H1 (cell line): ENCODE measurements around the gene TGFA. TPM values are rescaled to one million over a fixed set of nuclear protein-coding genes. Genes with fewer than 3 reads are reported as not detected.

Experiments
- CTCF ChIA-PET: fragments of 300-600 bp; sonication (Branson Sonifier 250); formaldehyde crosslinking; loops from one replicate; lab custom pipeline; 2021; ENCODE audit not compliant: partially characterized antibody; lab: Charles Lee
- POLR2A ChIA-PET: fragments of 300-600 bp; sonication (Branson Sonifier 250); formaldehyde crosslinking; loops from one replicate; lab custom pipeline; 2021; ENCODE audit warnings: inconsistent platforms; ENCODE audit not compliant: partially characterized antibody; lab: Charles Lee
- DNase-seq, 2 experiments: peaks; one replicate each; pipeline versions ENCODE4 v3.0.0 to v3.0.0-alpha.2; 2010 to 2022; ENCODE audit warnings: low spot score in 2 of 2, low read depth in 1 of 2, mixed read lengths in 1 of 2
- FAIRE-seq: peaks from 2 replicates; lab custom pipeline; 2011; peaks lifted over from hg19 to GRCh38; lab: Jason Lieb, UNC
- H2AFZ ChIP-seq: 2 replicates; pipeline ENCODE4 v1.8.1; 2012; ENCODE audit warnings: low read length, inconsistent platforms
- H2AK5ac ChIP-seq: 2 replicates; pipeline ENCODE4 v1.6.1; 2013; ENCODE audit warnings: low read depth, low read length
- H2BK120ac ChIP-seq: replicated peaks from 2 replicates; pipeline ENCODE3; 2013; ENCODE audit warnings: low read depth, low read length, inconsistent platforms
- H2BK12ac ChIP-seq: 2 replicates; pipeline ENCODE4 v1.6.1; 2013; ENCODE audit warnings: low read depth, low read length
- H2BK15ac ChIP-seq: 2 replicates; pipeline ENCODE4 v1.6.1; 2013; ENCODE audit warnings: low read length
- H2BK20ac ChIP-seq: 2 replicates; pipeline ENCODE4 v1.6.1; 2013; ENCODE audit warnings: low read length
- H2BK5ac ChIP-seq: 2 replicates; pipeline ENCODE4 v1.6.1; 2013; ENCODE audit warnings: low read depth, low read length
- H3K14ac ChIP-seq: 2 replicates; pipeline ENCODE4 v1.6.1; 2013; ENCODE audit warnings: inconsistent platforms; ENCODE audit not compliant: insufficient read length
- H3K18ac ChIP-seq: 2 replicates; pipeline ENCODE4 v1.6.1; 2013; ENCODE audit warnings: low read length; ENCODE audit errors: extremely low read depth
- H3K23ac ChIP-seq: 2 replicates; pipeline ENCODE4 v1.6.1; 2013; ENCODE audit warnings: inconsistent platforms; ENCODE audit not compliant: insufficient read length
- H3K23me2 ChIP-seq: 2 replicates; pipeline ENCODE4 v1.6.1; 2013; ENCODE audit warnings: low read depth, low read length
- H3K27ac ChIP-seq: 2 replicates; pipeline ENCODE4 v1.6.1; 2011; ENCODE audit warnings: low read depth, low read length, inconsistent platforms
- H3K27me3 ChIP-seq, 4 experiments: replicated peaks in 1 of 4; 1 replicate in 1 of 4; 2 replicates in 3 of 4; pipeline versions ENCODE4 v1.6.1 to v1.8.1; 2011 to 2013; ENCODE audit warnings: low read length in 3 of 4, mild to moderate bottlenecking in 3 of 4, inconsistent platforms in 2 of 4, mixed read lengths in 2 of 4, moderate library complexity in 1 of 4; ENCODE audit not compliant: control insufficient read depth in 3 of 4, insufficient read depth in 3 of 4; ENCODE audit errors: extremely low read depth in 1 of 4
- H3K36me3 ChIP-seq, 4 experiments: 2 replicates each; pipeline versions ENCODE4 v1.6.1 to v1.8.1; 2011 to 2013; ENCODE audit warnings: mild to moderate bottlenecking in 4 of 4, low read length in 3 of 4, moderate library complexity in 2 of 4, control low read depth in 1 of 4, inconsistent platforms in 1 of 4; ENCODE audit not compliant: insufficient read depth in 4 of 4, control insufficient read depth in 2 of 4
- H3K4ac ChIP-seq: replicated peaks from 2 replicates; pipeline ENCODE3; 2013; ENCODE audit warnings: low read length, low read depth, mixed read lengths, inconsistent platforms; ENCODE audit not compliant: insufficient read length
- H3K4me1 ChIP-seq, 4 experiments: replicated peaks in 1 of 4; 1 replicate in 1 of 4; 2 replicates in 3 of 4; pipeline versions ENCODE4 v1.6.1 to v1.8.1; 2011 to 2013; ENCODE audit warnings: low read length in 3 of 4, inconsistent platforms in 2 of 4, mixed read lengths in 1 of 4; ENCODE audit not compliant: insufficient read depth in 4 of 4, control insufficient read depth in 3 of 4
- H3K4me2 ChIP-seq, 2 experiments: 2 replicates each; pipeline versions ENCODE4 v1.6.1 to v1.8.1; 2011 to 2013; ENCODE audit warnings: low read depth in 2 of 2, low read length in 2 of 2, control low read depth in 1 of 2, inconsistent platforms in 1 of 2, mild to moderate bottlenecking in 1 of 2; ENCODE audit not compliant: insufficient read depth in 1 of 2
- H3K4me3 ChIP-seq, 4 experiments: fragments of 200-600, 300-600 bp in 1 of 4; sonication (generic), shearing (Covaris generic), sonication (Bioruptor Twin) in 1 of 4; 2 replicates each; pipeline versions ENCODE4 v1.5.1 to v1.8.1; 2011 to 2016; ENCODE audit warnings: low read length in 4 of 4, low read depth in 3 of 4, control low read depth in 2 of 4, inconsistent platforms in 2 of 4, mild to moderate bottlenecking in 2 of 4, mixed read lengths in 1 of 4, moderate library complexity in 1 of 4; ENCODE audit not compliant: insufficient read depth in 2 of 4; ENCODE audit errors: extremely low read depth in 1 of 4
- H3K56ac ChIP-seq: replicated peaks from 2 replicates; pipeline ENCODE3; 2013; ENCODE audit warnings: low read depth, mild to moderate bottlenecking, mixed read lengths, low read length, inconsistent platforms; ENCODE audit not compliant: insufficient read length
- H3K79me1 ChIP-seq: 2 replicates; pipeline ENCODE4 v1.6.1; 2013; ENCODE audit warnings: low read depth, low read length, control low read depth
- H3K79me2 ChIP-seq, 2 experiments: 2 replicates each; pipeline versions ENCODE4 v1.6.1 to v1.8.1; 2012 to 2013; ENCODE audit warnings: low read length in 2 of 2, mild to moderate bottlenecking in 2 of 2, inconsistent platforms in 1 of 2; ENCODE audit not compliant: insufficient read depth in 2 of 2, control insufficient read depth in 1 of 2
- H3K9ac ChIP-seq, 4 experiments: replicated peaks in 1 of 4; 1 replicate in 1 of 4; 2 replicates in 3 of 4; pipeline versions ENCODE4 v1.6.1 to v1.8.1; 2011 to 2013; ENCODE audit warnings: low read depth in 3 of 4, low read length in 3 of 4, control low read depth in 2 of 4, mild to moderate bottlenecking in 2 of 4, moderate library complexity in 2 of 4, inconsistent platforms in 1 of 4; ENCODE audit errors: extremely low read depth in 1 of 4
- H3K9me3 ChIP-seq, 2 experiments: 2 replicates each; pipeline versions ENCODE4 v1.6.1 to v1.8.1; 2012 to 2013; ENCODE audit warnings: mild to moderate bottlenecking in 2 of 2, moderate library complexity in 2 of 2, control low read depth in 1 of 2, inconsistent platforms in 1 of 2, low read depth in 1 of 2, low read length in 1 of 2, mixed read lengths in 1 of 2; ENCODE audit not compliant: insufficient read depth in 2 of 2
- H4K20me1 ChIP-seq, 2 experiments: replicated peaks in 1 of 2; 2 replicates each; pipeline versions ENCODE3 to v1.8.1; 2011 to 2013; ENCODE audit warnings: inconsistent platforms in 2 of 2, low read length in 2 of 2, mild to moderate bottlenecking in 1 of 2; ENCODE audit not compliant: insufficient read depth in 2 of 2, control insufficient read depth in 1 of 2
- H4K5ac ChIP-seq: 2 replicates; pipeline ENCODE4 v1.6.1; 2013; ENCODE audit warnings: low read length, low read depth, mixed read lengths, inconsistent platforms; ENCODE audit not compliant: insufficient read length
- H4K8ac ChIP-seq: 2 replicates; pipeline ENCODE4 v1.8.0; 2013; ENCODE audit warnings: mild to moderate bottlenecking, moderate library complexity, low read length, inconsistent platforms; ENCODE audit not compliant: insufficient read depth; ENCODE audit errors: extremely low read depth
- H4K91ac ChIP-seq: replicated peaks from 2 replicates; pipeline ENCODE3; 2013; ENCODE audit warnings: low read length, mixed read lengths, inconsistent platforms; ENCODE audit not compliant: insufficient read length
- BACH1 ChIP-seq: IDR thresholded peaks from 2 replicates; pipeline ENCODE4 v1.6.1; 2012; ENCODE audit warnings: low read length, improper control_type of control experiment
- CBX8 ChIP-seq: fragments of 300-800, 300-1000 bp; sonication (generic); IDR thresholded peaks from 2 replicates; pipeline ENCODE4 v1.7.1; 2016; ENCODE audit warnings: low read depth, low read length, borderline replicate concordance
- GABPA ChIP-seq: IDR thresholded peaks from 2 replicates; pipeline ENCODE4 v1.6.1; 2011; ENCODE audit warnings: mild to moderate bottlenecking, low read length, moderate library complexity, borderline replicate concordance; ENCODE audit not compliant: insufficient read depth
- GTF2F1 ChIP-seq: IDR thresholded peaks from 2 replicates; pipeline ENCODE4 v1.6.1; 2012; ENCODE audit warnings: low read depth, low read length, improper control_type of control experiment, borderline replicate concordance
- KDM1A ChIP-seq: fragments of 200-600, 300-600 bp; sonication (generic); IDR thresholded peaks from 2 replicates; pipeline ENCODE4 v1.7.1; 2016; ENCODE audit warnings: mild to moderate bottlenecking, low read length, borderline replicate concordance
- SP1 ChIP-seq: IDR thresholded peaks from 2 replicates; pipeline ENCODE4 v1.6.1; 2011; ENCODE audit warnings: low read depth, low read length
- WGBS, 2 experiments: shearing (Covaris generic) in 1 of 2; methylation state at CpG; one replicate each; pipeline versions ENCODE4 v1.1.6 to v1.1.7; 2013 to 2015; ENCODE audit warnings: low lambda C conversion rate in 2 of 2, mixed read lengths in 2 of 2, inconsistent platforms in 1 of 2, low coverage in 1 of 2, missing lambda C conversion rate in 1 of 2; ENCODE audit not compliant: insufficient replicate concordance in 2 of 2, insufficient coverage in 1 of 2, insufficient read length in 1 of 2; ENCODE audit errors: extremely low coverage in 1 of 2, missing lambda C conversion rate in 1 of 2; 5-methylcytosine and 5-hydroxymethylcytosine counted together
- polyA plus RNA-seq, 7 experiments: library from polyadenylated mRNA; depleted of rRNA in 3 of 7; stranded (reverse) in 5 of 7; unstranded in 2 of 7; fragments of >200 nt in 5 of 7; fragments of 200-250 nt in 2 of 7; gene quantifications; 1 replicate in 5 of 7; 2 replicates in 1 of 7; 4 replicates in 1 of 7; pipeline versions ENCODE4 v1.2.1 to v1.2.3, GENCODE V29; 2011 to 2013; ENCODE audit warnings: missing spikeins in 2 of 7, mixed read lengths in 2 of 7
- total RNA-seq: library from RNA; stranded (reverse); fragmentation: NEBNext Ultra II Directional; extraction: Animal tissue kit (Norgen Biotek cat#: 25700); gene quantifications from 2 replicates; pipeline ENCODE4 v1.2.1, GENCODE V29; 2021

Gene TGFA
- total and polyA plus RNA-seq, 2 of the 8 experiments (the other 6 are each of a cell fraction or from before 2014, with no cell fraction given): 1.8 to 3.7 TPM

DNA sequence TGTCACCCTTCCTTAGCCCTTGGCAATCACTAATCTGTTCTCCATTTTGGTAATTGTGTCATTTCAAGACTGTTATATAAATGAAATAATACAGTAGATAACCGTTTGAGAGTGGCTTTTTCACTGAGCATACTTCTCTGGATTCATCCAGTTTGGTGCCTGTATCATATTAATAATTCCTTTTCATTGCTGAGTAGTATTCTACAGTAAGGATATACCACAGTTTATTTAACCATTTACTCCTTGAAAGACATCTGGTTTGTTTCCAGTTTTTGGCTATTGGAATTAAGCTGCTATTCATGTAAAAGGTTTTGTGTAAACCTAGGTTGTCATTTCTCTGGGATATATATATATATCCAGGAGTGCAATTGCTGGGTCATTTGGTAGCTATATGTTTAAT is 44.6 kb upstream of the TGFA start:
- no peaks in the 10 kb centered on the region for H3K23me2 ChIP-seq
- TF ChIP-seq CBX8 (no peak), SP1 (no peak), GTF2F1 (no peak), KDM1A (peak; percentile 77; the same call in 1 of the 2 replicates), GABPA (no peak), BACH1 (no peak)
- H3K36me3 ChIP-seq: no peaks in the 10 kb centered on the region
- no peak overlapping the region for H2BK15ac ChIP-seq
- H3K4me1 ChIP-seq: peaks cover 0 to 2% (median 0%) of the 10 kb centered on the region in 4 experiments; a peak in 1 of 7 replicates
- peaks cover 0 to 10% of the 10 kb centered on the region in 2 experiments; a peak in 2 of 4 replicates for H3K9me3 ChIP-seq
- H3K14ac ChIP-seq: no peak overlapping the region
- no peak overlapping the region for H2AFZ ChIP-seq
- H3K4ac ChIP-seq: no peak overlapping the region
- H3K79me1 ChIP-seq: no peaks in the 10 kb centered on the region
- no peak overlapping the region for H2BK5ac ChIP-seq
- no peak overlapping the region for H4K5ac ChIP-seq
- no peak overlapping the region for H4K8ac ChIP-seq
- no peak overlapping the region for H3K4me2 ChIP-seq
- H2BK20ac ChIP-seq: no peak overlapping the region
- 76% methylated on average over 1 of the region's 1 CpG; no CpG with 5 or more reads in 1 of the 2 experiments for WGBS, 2 experiments
- POLR2A ChIA-PET: no interaction called here
- no peak overlapping the region for H3K4me3 ChIP-seq
- H3K27me3 ChIP-seq: no peaks in the 10 kb centered on the region
- H2AK5ac ChIP-seq: no peak overlapping the region
- H2BK120ac ChIP-seq: no peak overlapping the region
- H3K27ac ChIP-seq: no peak overlapping the region
- no peak overlapping the region for H2BK12ac ChIP-seq
- no peak for DNase-seq
- CTCF ChIA-PET: interaction anchor here (0.8 to 1.0 kb wide), 2 partner anchors 21 to 24 kb away, joined by 3 read pairs; no protein-coding TSS in a partner anchor
- H4K91ac ChIP-seq: no peak overlapping the region
- no peak overlapping the region for H3K18ac ChIP-seq
- no peaks in the 10 kb centered on the region for H3K79me2 ChIP-seq
- no peak for FAIRE-seq
- H4K20me1 ChIP-seq: no peaks in the 10 kb centered on the region
- no peak overlapping the region for H3K23ac ChIP-seq
- no peak overlapping the region for H3K56ac ChIP-seq
- no peak overlapping the region for H3K9ac ChIP-seq
